HG02938 (cell line): ENCODE results near the gene CTAGE6.
"Not testable (repeated sequence)": the region's sequence is repeated elsewhere in the genome, so short reads cannot be mapped to it uniquely, and the experiment has no call there.

Experiments
- ATAC-seq: cut with Tn5 transposase; IDR thresholded peaks from one replicate; pipeline ENCODE4 v1.9.1; 2021; ENCODE audit warnings: mild to moderate bottlenecking, moderate library complexity; ENCODE audit not compliant: unreplicated experiment

Gene CTAGE6

GRCh38 chr7:143720335-143720734, 37.2 kb downstream of the CTAGE6 start:
- ATAC-seq = not testable (repeated sequence)

GRCh38 chr7:143715543-143716193, 41.8 kb downstream of the CTAGE6 start:
- not testable (repeated sequence) for ATAC-seq

GRCh38 chr7:143714581-143715454, 42.7 kb downstream of the CTAGE6 start:
- ATAC-seq = not testable (repeated sequence)

- not testable (repeated sequence) for ATAC-seq
These were observed 45.1 kb downstream of the CTAGE6 start for GRCh38 chr7:143712381-143712780.

- not testable (repeated sequence) for ATAC-seq
These were observed 45.7 kb downstream of the CTAGE6 start for GRCh38 chr7:143711727-143712324.

- ATAC-seq = not testable (repeated sequence)
These were observed 47.6 kb downstream of the CTAGE6 start for GRCh38 chr7:143709895-143710294.
